GM19043 (cell line): ENCODE data around the gene SLC12A3.
"Not testable (repeated sequence)": the region's sequence is repeated elsewhere in the genome, so short reads cannot be mapped to it uniquely, and the experiment has no call there.

Experiments used
- ATAC-seq: cut with Tn5 transposase; IDR thresholded peaks from one replicate; pipeline ENCODE4 v1.9.1; 2021; ENCODE audit warnings: low read depth; ENCODE audit not compliant: unreplicated experiment

The SLC12A3 gene

GRCh38 chr16:56915336-56916119 lies 50.5 kb downstream of the SLC12A3 start:
- no peak for ATAC-seq

GRCh38 chr16:56916571-56917403 lies 51.8 kb downstream of the SLC12A3 start:
- peak; percentile 66 for ATAC-seq

GRCh38 chr16:56918467-56919012 lies 53.5 kb downstream of the SLC12A3 start:
- no peak for ATAC-seq

GRCh38 chr16:56919099-56919800 lies 54.2 kb downstream of the SLC12A3 start:
- ATAC-seq, result no peak

GRCh38 chr16:56921571-56921970 lies 56.6 kb downstream of the SLC12A3 start:
- no peak for ATAC-seq

GRCh38 chr16:56923481-56924091 lies 58.6 kb downstream of the SLC12A3 start:
- ATAC-seq, result no peak

- no peak for ATAC-seq
Observed at GRCh38 chr16:56927471-56927870, 62.5 kb downstream of the SLC12A3 start.

- ATAC-seq, result no peak
Observed at GRCh38 chr16:56929639-56930038, 64.6 kb downstream of the SLC12A3 start.

- no peak for ATAC-seq
Observed at GRCh38 chr16:56930486-56931270, 65.7 kb downstream of the SLC12A3 start.

GRCh38 chr16:56931271-56931891 lies 66.4 kb downstream of the SLC12A3 start:
- ATAC-seq, result peak; percentile 24

- ATAC-seq, result peak; percentile 87
Observed at GRCh38 chr16:56931892-56932720, 67.1 kb downstream of the SLC12A3 start, which contains the start of gene HERPUD1. HERPUD1 (plus strand) TSS chr16:56932142; CDS start chr16:56932245, 103 bp downstream.

GRCh38 chr16:56932721-56933619 lies 68.0 kb downstream of the SLC12A3 start:
- ATAC-seq, result no peak

- no peak for ATAC-seq
Observed at GRCh38 chr16:56933828-56934598, 69.0 kb downstream of the SLC12A3 start.

GRCh38 chr16:56934599-56935145 lies 69.7 kb downstream of the SLC12A3 start:
- ATAC-seq, result not testable (repeated sequence)

GRCh38 chr16:56935201-56935600 lies 70.2 kb downstream of the SLC12A3 start:
- ATAC-seq, result no peak

GRCh38 chr16:56936491-56936890 lies 71.5 kb downstream of the SLC12A3 start:
- ATAC-seq, result no peak
